GM23338 (cell line): ENCODE results near the gene CYP19A1. TPM values are rescaled to one million over a fixed set of nuclear protein-coding genes. Genes with fewer than 3 reads are reported as not detected.

Source experiments
- ATAC-seq: fragments of 200-7000 bp; cut with Tn5 transposase; 3 replicates; pipeline ENCODE4 v1.9.1; 2020
- DNase-seq: peaks from one replicate; pipeline ENCODE4 v3.0.0-alpha.2; 2015; ENCODE audit warnings: low spot score
- H2AFZ ChIP-seq: fragments of 200-600 bp; sonication (generic); 2 replicates; pipeline ENCODE4 v1.8.0; 2016; ENCODE audit warnings: antibody characterized with exemption, mild to moderate bottlenecking, moderate library complexity
- H3F3A ChIP-seq: fragments of 200-600 bp; sonication (generic); replicated peaks from 2 replicates; pipeline ENCODE4 v1.8.0; 2017; ENCODE audit warnings: antibody characterized with exemption, mixed run types, low read depth
- H3K27ac ChIP-seq: fragments of 200-600 bp; sonication (generic); 2 replicates; pipeline ENCODE4 v1.6.1; 2016; ENCODE audit warnings: low read depth
- H3K27me3 ChIP-seq: fragments of 200-600 bp; sonication (generic); 2 replicates; pipeline ENCODE4 v1.8.0; 2016; ENCODE audit warnings: mild to moderate bottlenecking, mixed run types, moderate library complexity; ENCODE audit not compliant: insufficient read depth
- H3K36me3 ChIP-seq: fragments of 200-600 bp; sonication (generic); 2 replicates; pipeline ENCODE4 v1.8.0; 2016; ENCODE audit warnings: mild to moderate bottlenecking; ENCODE audit not compliant: insufficient read depth
- H3K4me1 ChIP-seq: fragments of 200-600 bp; sonication (generic); 2 replicates; pipeline ENCODE4 v1.8.0; 2016; ENCODE audit warnings: mild to moderate bottlenecking, moderate library complexity; ENCODE audit not compliant: insufficient read depth
- H3K4me2 ChIP-seq: fragments of 200-600 bp; sonication (generic); 2 replicates; pipeline ENCODE4 v1.7.1; 2017; ENCODE audit warnings: mixed run types
- H3K4me3 ChIP-seq: fragments of 200-600 bp; sonication (generic); 2 replicates; pipeline ENCODE4 v1.6.1; 2016; ENCODE audit warnings: mixed run types
- H3K79me2 ChIP-seq: fragments of 200-600 bp; sonication (generic); replicated peaks from 2 replicates; pipeline ENCODE4 v1.8.0; 2017; ENCODE audit warnings: mild to moderate bottlenecking; ENCODE audit not compliant: insufficient read depth
- H3K9me2 ChIP-seq: fragments of 200-600 bp; sonication (generic); 2 replicates; pipeline ENCODE4 v1.8.0; 2017; ENCODE audit not compliant: insufficient read depth
- H4K20me1 ChIP-seq: fragments of 200-600 bp; sonication (generic); replicated peaks from 2 replicates; pipeline ENCODE4 v1.8.0; 2017; ENCODE audit warnings: mild to moderate bottlenecking; ENCODE audit not compliant: insufficient read depth
- H3K27ac Mint-ChIP-seq: 2 replicates; pipeline ENCODE4 v1.8.0; 2020; ENCODE audit warnings: inconsistent platforms, mild to moderate bottlenecking, moderate library complexity, mixed read lengths
- H3K27me3 Mint-ChIP-seq: 3 replicates; pipeline ENCODE4 v1.8.0; 2022; ENCODE audit warnings: low read depth, mild to moderate bottlenecking, moderate library complexity, mixed read lengths, inconsistent platforms; ENCODE audit not compliant: insufficient read depth, poor library complexity
- H3K36me3 Mint-ChIP-seq: 3 replicates; pipeline ENCODE4 v1.8.0; 2021; ENCODE audit warnings: low read depth, mild to moderate bottlenecking, inconsistent platforms, moderate library complexity, mixed read lengths
- H3K4me1 Mint-ChIP-seq: 3 replicates; pipeline ENCODE4 v1.8.0; 2020; ENCODE audit warnings: mild to moderate bottlenecking, inconsistent platforms, mixed read lengths
- H3K4me3 Mint-ChIP-seq: 3 replicates; pipeline ENCODE4 v1.8.0; 2021; ENCODE audit warnings: moderate library complexity, mild to moderate bottlenecking, inconsistent platforms, mixed read lengths
- H3K9me3 Mint-ChIP-seq: 3 replicates; pipeline ENCODE4 v1.8.0; 2020; ENCODE audit warnings: moderate library complexity, mild to moderate bottlenecking, inconsistent platforms, mixed read lengths
- CREB1 ChIP-seq: fragments of 250-450 bp; sonication (Bioruptor Pico); IDR thresholded peaks from 2 replicates; pipeline ENCODE4 v1.5.0; 2020; ENCODE audit warnings: low read depth, mild to moderate bottlenecking, moderate library complexity
- EZH2 ChIP-seq: fragments of 200-600 bp; sonication (generic); IDR thresholded peaks from one replicate; pipeline ENCODE4 v1.8.0; 2017; ENCODE audit warnings: antibody characterized with exemption, mild to moderate bottlenecking, low read depth; ENCODE audit not compliant: unreplicated experiment
- EZH2phosphoT487 ChIP-seq: fragments of 200-600 bp; sonication (generic); IDR thresholded peaks from one replicate; pipeline ENCODE4 v1.8.1; 2018; ENCODE audit warnings: antibody characterized with exemption; ENCODE audit not compliant: unreplicated experiment
- JUNB ChIP-seq: IDR thresholded peaks from one replicate; pipeline ENCODE4 v1.6.1; 2016; ENCODE audit warnings: antibody characterized with exemption; ENCODE audit not compliant: unreplicated experiment
- NANOG ChIP-seq: IDR thresholded peaks from 2 replicates; pipeline ENCODE4 v1.6.1; 2016; ENCODE audit warnings: antibody characterized with exemption, borderline replicate concordance
- POLR2AphosphoS5 ChIP-seq: IDR thresholded peaks from 2 replicates; pipeline ENCODE4 v1.6.1; 2016; ENCODE audit warnings: antibody characterized with exemption, low read depth
- REST ChIP-seq: IDR thresholded peaks from one replicate; pipeline ENCODE4 v1.6.1; 2018; ENCODE audit warnings: antibody characterized with exemption; ENCODE audit not compliant: unreplicated experiment
- STAT1 ChIP-seq: IDR thresholded peaks from one replicate; pipeline ENCODE4 v1.6.1; 2016; ENCODE audit warnings: antibody characterized with exemption; ENCODE audit not compliant: unreplicated experiment
- ZNF114 ChIP-seq: fragments of 250-450 bp; sonication (Bioruptor Pico); IDR thresholded peaks from 2 replicates; pipeline ENCODE4 v1.5.0; 2020; ENCODE audit warnings: mild to moderate bottlenecking, moderate library complexity
- ZNF331 ChIP-seq: fragments of 250-450 bp; sonication (Bioruptor Pico); IDR thresholded peaks from 2 replicates; pipeline ENCODE4 v1.5.0; 2020; ENCODE audit warnings: low read depth, mild to moderate bottlenecking, moderate library complexity
- long read RNA-seq: library from polyadenylated mRNA; unstranded; transcript quantifications from one replicate; pipeline ENCODE4 v2.0.0, GENCODE V29; 2020; ENCODE audit not compliant: unreplicated experiment
- polyA plus RNA-seq: library from polyadenylated mRNA; unstranded; fragments of >200 nt; fragmentation: Nextera tagmentation; extraction: Ambion mirVana; gene quantifications from 2 replicates; pipeline ENCODE4 v1.2.1, GENCODE V29; 2016
- total RNA-seq: library from RNA; depleted of rRNA; stranded (reverse); fragments of >200 nt; shearing (Covaris generic); gene quantifications from 2 replicates; pipeline ENCODE4 v1.2.3, GENCODE V29; 2014; rRNA removed
- TF ChIP-seq, protein P1 (sequence below): IDR thresholded peaks from 2 replicates; pipeline ENCODE4 v1.6.1; 2016; ENCODE audit warnings: antibody characterized with exemption
- TF ChIP-seq, protein P2 (sequence below), 2 experiments: fragments of 200-600 bp in 1 of 2; sonication (generic) in 1 of 2; conservative IDR thresholded peaks; 2 replicates each; pipeline versions ENCODE4 v1.5.1 to v1.6.1; 2016 to 2017; ENCODE audit warnings: antibody characterized with exemption in 2 of 2, low read depth in 2 of 2, mild to moderate bottlenecking in 2 of 2, moderate library complexity in 1 of 2
- TF ChIP-seq, protein P3 (sequence below): fragments of 250-450 bp; sonication (Bioruptor Pico); IDR thresholded peaks from 2 replicates; pipeline ENCODE4 v1.5.0; 2020; ENCODE audit warnings: mild to moderate bottlenecking, moderate library complexity

CYP19A1 gene
- total RNA-seq (not detected in 2 replicates), polyA plus RNA-seq (0.05 and 0.42 TPM in 2 replicates)
- long read RNA-seq, result 0 reads

- no peaks in the 10 kb centered on the region for H3K36me3 Mint-ChIP-seq
- no peaks in the 10 kb centered on the region; the same call in 2 of the 3 replicates for H3K9me3 Mint-ChIP-seq
- ATAC-seq, result no peak
Measured at GRCh38 chr15:51338496-51338895, at the start of gene CYP19A1. TSS of gene CYP19A1 (minus strand) at chr15:51338596. CDS start at chr15:51242912, 95,684 bp downstream.

More at GRCh38 chr15:51338496-51338895, at the start of gene CYP19A1:
- Histone ChIP-seq H3K9me2 (peaks cover 6% of the 10 kb centered on the region), H3K79me2 (no peaks in the 10 kb centered on the region), H4K20me1 (0 out of 2 replicates have a peak, but pooled peaks cover 6% of the 10 kb centered on the region), H3K27ac (no peak within 1 kb of the TSS), H3K4me2 (no peak within 1 kb of the TSS), H3K4me3 (no peak within 1 kb of the TSS), H3K36me3 (no peaks in the 10 kb centered on the region), H3K27me3 (peaks cover 41% of the 10 kb centered on the region), H2AFZ (no peak within 1 kb of the TSS), H3K4me1 (peaks cover 3% of the 10 kb centered on the region; the same call in 1 of the 2 replicates), H3F3A (no peaks in the 10 kb centered on the region)
- DNase-seq, result peak; percentile 3
- H3K4me1 Mint-ChIP-seq, result no peaks in the 10 kb centered on the region; the same call in 2 of the 3 replicates
- H3K4me3 Mint-ChIP-seq, result no peak within 1 kb of the TSS
- no peak within 1 kb of the TSS for H3K27ac Mint-ChIP-seq
- peaks cover 34% of the 10 kb centered on the region for H3K27me3 Mint-ChIP-seq
- TF ChIP-seq POLR2AphosphoS5 (no peak), CREB1 (CRISPR knock-in tag) (no peak), REST (no peak), NANOG (no peak), ZNF331 (CRISPR knock-in tag) (no peak), ZNF114 (CRISPR knock-in tag) (no peak), EZH2 (no peak), EZH2phosphoT487 (no peak), STAT1 (no peak), JUNB (no peak)
- TF ChIP-seq, protein P1, sequence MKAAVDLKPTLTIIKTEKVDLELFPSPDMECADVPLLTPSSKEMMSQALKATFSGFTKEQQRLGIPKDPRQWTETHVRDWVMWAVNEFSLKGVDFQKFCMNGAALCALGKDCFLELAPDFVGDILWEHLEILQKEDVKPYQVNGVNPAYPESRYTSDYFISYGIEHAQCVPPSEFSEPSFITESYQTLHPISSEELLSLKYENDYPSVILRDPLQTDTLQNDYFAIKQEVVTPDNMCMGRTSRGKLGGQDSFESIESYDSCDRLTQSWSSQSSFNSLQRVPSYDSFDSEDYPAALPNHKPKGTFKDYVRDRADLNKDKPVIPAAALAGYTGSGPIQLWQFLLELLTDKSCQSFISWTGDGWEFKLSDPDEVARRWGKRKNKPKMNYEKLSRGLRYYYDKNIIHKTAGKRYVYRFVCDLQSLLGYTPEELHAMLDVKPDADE, result no peak
- TF ChIP-seq, protein P2, sequence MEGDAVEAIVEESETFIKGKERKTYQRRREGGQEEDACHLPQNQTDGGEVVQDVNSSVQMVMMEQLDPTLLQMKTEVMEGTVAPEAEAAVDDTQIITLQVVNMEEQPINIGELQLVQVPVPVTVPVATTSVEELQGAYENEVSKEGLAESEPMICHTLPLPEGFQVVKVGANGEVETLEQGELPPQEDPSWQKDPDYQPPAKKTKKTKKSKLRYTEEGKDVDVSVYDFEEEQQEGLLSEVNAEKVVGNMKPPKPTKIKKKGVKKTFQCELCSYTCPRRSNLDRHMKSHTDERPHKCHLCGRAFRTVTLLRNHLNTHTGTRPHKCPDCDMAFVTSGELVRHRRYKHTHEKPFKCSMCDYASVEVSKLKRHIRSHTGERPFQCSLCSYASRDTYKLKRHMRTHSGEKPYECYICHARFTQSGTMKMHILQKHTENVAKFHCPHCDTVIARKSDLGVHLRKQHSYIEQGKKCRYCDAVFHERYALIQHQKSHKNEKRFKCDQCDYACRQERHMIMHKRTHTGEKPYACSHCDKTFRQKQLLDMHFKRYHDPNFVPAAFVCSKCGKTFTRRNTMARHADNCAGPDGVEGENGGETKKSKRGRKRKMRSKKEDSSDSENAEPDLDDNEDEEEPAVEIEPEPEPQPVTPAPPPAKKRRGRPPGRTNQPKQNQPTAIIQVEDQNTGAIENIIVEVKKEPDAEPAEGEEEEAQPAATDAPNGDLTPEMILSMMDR (conservative IDR thresholded peaks at IDR 0.05; ENCODE audit: low read depth in 2 of 2), result no peak
- TF ChIP-seq, protein P3, sequence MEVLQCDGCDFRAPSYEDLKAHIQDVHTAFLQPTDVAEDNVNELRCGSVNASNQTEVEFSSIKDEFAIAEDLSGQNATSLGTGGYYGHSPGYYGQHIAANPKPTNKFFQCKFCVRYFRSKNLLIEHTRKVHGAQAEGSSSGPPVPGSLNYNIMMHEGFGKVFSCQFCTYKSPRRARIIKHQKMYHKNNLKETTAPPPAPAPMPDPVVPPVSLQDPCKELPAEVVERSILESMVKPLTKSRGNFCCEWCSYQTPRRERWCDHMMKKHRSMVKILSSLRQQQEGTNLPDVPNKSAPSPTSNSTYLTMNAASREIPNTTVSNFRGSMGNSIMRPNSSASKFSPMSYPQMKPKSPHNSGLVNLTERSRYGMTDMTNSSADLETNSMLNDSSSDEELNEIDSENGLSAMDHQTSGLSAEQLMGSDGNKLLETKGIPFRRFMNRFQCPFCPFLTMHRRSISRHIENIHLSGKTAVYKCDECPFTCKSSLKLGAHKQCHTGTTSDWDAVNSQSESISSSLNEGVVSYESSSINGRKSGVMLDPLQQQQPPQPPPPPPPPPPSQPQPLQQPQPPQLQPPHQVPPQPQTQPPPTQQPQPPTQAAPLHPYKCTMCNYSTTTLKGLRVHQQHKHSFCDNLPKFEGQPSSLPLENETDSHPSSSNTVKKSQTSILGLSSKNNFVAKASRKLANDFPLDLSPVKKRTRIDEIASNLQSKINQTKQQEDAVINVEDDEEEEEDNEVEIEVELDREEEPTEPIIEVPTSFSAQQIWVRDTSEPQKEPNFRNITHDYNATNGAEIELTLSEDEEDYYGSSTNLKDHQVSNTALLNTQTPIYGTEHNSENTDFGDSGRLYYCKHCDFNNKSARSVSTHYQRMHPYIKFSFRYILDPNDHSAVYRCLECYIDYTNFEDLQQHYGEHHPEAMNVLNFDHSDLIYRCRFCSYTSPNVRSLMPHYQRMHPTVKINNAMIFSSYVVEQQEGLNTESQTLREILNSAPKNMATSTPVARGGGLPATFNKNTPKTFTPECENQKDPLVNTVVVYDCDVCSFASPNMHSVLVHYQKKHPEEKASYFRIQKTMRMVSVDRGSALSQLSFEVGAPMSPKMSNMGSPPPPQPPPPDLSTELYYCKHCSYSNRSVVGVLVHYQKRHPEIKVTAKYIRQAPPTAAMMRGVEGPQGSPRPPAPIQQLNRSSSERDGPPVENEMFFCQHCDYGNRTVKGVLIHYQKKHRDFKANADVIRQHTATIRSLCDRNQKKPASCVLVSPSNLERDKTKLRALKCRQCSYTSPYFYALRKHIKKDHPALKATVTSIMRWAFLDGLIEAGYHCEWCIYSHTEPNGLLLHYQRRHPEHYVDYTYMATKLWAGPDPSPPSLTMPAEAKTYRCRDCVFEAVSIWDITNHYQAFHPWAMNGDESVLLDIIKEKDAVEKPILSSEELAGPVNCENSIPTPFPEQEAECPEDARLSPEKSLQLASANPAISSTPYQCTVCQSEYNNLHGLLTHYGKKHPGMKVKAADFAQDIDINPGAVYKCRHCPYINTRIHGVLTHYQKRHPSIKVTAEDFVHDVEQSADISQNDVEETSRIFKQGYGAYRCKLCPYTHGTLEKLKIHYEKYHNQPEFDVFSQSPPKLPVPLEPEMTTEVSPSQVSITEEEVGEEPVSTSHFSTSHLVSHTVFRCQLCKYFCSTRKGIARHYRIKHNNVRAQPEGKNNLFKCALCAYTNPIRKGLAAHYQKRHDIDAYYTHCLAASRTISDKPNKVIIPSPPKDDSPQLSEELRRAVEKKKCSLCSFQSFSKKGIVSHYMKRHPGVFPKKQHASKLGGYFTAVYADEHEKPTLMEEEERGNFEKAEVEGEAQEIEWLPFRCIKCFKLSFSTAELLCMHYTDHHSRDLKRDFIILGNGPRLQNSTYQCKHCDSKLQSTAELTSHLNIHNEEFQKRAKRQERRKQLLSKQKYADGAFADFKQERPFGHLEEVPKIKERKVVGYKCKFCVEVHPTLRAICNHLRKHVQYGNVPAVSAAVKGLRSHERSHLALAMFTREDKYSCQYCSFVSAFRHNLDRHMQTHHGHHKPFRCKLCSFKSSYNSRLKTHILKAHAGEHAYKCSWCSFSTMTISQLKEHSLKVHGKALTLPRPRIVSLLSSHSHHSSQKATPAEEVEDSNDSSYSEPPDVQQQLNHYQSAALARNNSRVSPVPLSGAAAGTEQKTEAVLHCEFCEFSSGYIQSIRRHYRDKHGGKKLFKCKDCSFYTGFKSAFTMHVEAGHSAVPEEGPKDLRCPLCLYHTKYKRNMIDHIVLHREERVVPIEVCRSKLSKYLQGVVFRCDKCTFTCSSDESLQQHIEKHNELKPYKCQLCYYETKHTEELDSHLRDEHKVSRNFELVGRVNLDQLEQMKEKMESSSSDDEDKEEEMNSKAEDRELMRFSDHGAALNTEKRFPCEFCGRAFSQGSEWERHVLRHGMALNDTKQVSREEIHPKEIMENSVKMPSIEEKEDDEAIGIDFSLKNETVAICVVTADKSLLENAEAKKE (CRISPR knock-in tag), result no peak
